Eye (tissue), 1 donor: Measurements from ENCODE around the gene NME3.

Source experiments
- DNase-seq: peaks from one replicate; pipeline ENCODE4 v3.0.0-alpha.2; 2015

NME3 gene

GRCh38 chr16:1793578-1794220, 22.4 kb upstream of the NME3 start, which contains the start of gene IGFALS:
Gene IGFALS, minus strand, starts transcription at chr16:1793705. Its CDS starts 53 bp downstream, at chr16:1793652.
- no peak for DNase-seq

DNA sequence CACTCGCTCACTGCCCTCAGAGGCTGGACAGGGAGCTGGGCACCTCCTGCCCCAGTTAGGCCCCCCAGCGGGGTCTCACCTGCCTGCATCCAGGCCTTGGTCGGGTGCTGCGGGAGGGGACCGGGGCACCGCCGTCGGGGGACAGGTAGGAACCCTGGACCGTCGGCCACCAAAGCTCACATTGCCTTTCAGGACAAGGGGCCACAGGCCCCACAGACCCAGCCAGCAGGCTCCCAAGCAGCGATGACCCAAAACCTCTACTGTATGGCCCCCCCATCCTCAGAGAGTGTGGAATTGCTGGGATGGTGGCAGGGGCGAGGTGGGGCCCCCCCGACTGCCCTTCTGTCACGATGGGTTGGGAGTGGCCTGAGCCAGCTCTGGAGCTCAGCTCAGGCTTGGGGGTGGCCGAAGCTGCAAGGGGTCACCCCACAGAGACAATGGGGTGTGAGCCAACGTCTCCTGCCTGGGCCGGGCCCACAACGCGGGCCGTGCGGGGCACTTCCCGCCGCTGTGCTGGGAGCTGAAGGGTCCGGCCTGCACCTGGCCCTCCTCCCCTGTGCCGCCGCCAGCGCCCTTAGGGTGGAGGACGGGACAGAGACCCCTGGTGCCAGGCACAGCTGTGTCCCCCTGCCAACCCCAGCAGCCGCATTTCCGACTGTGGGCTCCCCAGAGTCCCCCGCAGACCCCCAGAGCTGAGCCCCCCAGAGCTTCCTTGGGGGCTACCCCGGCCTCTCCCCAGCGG, 21.7 kb upstream of the NME3 start:
- no peak for DNase-seq

- no peak for DNase-seq
Measured at GRCh38 chr16:1791943-1792812, 20.8 kb upstream of the NME3 start.

- DNase-seq = no peak
Measured at GRCh38 chr16:1791256-1791942, 20.1 kb upstream of the NME3 start.

DNA sequence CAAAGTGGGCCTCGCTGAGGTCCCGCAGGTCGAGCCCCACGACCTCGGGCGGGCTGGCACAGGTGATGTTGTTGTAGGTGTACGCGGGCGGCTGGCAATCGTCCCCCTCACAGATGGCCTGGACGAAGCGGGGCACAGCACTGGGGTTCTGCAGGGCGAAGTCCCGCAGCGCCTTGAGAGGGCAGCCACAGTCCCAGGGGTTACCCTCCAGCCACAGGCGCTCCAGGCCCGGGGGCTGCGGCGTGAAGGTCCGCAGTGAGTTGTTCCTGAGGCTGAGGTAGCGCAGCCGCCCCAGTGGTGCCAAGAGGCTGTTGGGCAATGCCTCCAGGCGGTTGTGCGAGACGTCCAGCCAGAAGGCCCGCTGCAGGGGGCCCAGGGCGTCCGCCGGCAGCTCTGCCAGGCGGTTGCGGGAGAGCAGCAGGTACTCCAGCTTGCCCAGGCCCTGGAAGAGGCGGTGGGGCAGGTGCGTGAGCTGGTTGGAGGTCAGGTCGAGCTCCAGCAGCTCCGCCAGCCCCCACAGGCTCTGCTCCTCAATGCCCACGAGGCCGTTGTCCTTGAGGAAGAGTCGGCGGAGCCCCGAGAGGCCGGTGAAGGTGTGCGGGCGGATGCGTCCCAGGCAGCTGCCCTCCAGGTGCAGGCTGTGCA, 19.4 kb upstream of the NME3 start:
- no peak for DNase-seq

DNA sequence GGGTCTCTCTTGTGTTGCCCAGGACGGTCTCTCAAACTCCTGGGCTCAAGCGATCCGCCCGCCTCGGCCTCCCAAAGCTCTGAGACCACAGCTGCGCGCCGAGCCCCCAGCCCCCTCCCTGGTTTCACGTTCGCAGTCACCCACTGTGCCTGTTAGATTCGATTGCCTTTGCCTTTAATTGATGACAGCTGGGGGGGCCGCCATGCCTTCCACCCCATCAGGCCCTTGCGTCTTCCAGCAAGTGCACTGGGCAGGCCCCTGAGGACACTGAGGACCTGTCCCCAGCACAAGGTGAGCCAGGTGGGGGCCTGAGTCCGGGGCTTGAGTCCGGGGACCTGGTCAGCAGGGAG, 18.9 kb upstream of the NME3 start:
- no peak for DNase-seq

- DNase-seq = no peak
Measured at GRCh38 chr16:1789643-1790045, 18.3 kb upstream of the NME3 start.

DNA sequence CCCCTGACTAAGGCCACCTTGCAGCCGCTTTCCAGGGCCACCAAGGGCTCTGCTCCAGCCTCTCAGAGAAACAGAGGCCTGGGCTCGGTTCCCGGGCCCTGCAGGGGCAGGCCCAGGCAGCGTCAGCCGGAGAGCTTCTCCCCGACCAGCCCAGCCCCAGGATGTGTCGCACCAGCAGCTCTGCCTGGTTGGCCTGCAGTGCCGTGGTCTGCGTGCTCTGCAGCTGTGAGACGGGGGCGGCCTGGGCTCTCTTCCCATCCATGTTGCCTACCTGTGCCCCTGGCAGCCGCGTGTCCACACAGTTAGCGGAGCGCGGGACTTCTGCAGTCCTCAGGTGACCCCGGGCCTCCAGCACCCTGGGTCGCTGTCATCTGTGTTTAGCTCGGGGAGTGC, 17.4 kb upstream of the NME3 start:
- DNase-seq = no peak

GRCh38 chr16:1788095-1788707, 16.9 kb upstream of the NME3 start:
- DNase-seq = no peak

- no peak for DNase-seq
Measured at GRCh38 chr16:1787322-1788094, 16.2 kb upstream of the NME3 start.

DNA sequence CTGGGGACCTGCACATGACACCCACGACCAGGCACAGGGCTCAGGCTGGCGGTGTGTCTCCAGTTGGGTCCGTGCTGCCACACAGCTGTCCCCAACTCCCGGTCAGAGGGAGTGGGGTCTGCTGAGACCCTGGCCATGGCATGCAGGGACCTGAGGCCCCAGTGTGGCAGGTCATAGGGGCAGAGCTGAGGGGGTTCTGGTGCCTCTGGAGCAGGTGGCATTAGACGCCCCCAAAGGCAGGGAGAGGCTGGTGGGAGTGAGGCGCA, 15.6 kb upstream of the NME3 start:
- DNase-seq = no peak

DNA sequence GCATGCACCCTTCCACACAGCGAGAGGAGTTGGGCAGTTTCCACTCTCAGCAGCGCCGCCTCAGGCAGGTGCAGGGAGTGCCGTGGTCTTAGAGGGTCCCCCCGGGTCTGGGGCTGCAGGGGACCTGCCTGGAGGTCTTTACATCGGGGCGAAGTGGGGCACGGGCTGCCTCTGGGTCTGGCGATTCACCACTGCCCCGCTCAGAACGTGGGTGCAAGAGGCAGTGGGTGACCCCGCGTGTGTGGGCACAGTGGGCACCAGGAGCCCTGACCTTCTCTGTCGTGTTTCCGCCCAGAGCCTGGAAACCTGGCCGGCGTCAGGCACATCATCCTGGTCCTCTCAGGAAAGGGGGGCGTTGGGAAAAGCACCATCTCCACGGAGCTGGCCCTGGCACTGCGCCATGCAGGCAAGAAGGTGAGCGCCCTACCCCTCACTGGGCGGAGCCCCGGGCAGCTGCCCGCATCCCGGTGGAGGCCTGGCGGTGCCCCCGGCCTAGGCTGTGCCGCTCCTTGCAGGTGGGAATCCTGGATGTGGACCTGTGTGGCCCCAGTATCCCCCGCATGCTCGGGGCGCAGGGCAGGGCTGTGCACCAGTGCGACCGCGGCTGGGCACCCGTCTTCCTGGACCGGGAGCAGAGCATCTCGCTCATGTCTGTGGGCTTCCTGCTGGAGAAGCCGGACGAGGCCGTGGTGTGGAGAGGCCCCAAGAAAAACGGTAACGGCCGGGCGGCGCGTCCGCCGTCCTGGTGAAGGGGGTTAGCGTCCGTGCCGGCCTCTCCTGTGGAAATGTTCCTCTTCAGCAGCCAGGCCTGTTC, 15.1 kb upstream of the NME3 start:
- no peak for DNase-seq

- DNase-seq = no peak
Measured at GRCh38 chr16:1785846-1786170, 14.5 kb upstream of the NME3 start.

- no peak for DNase-seq
Measured at GRCh38 chr16:1784977-1785845, 13.9 kb upstream of the NME3 start.

- peak; percentile 100 for DNase-seq
Measured at GRCh38 chr16:1782408-1783264, 11.3 kb upstream of the NME3 start, which contains the start of the genes NUBP2 and SPSB3. Gene NUBP2, plus strand, starts transcription at chr16:1782960. Its CDS starts 61 bp downstream, at chr16:1783021. Gene SPSB3, minus strand, starts transcription at chr16:1782571. Its CDS starts 1,088 bp downstream, at chr16:1781483.

DNA sequence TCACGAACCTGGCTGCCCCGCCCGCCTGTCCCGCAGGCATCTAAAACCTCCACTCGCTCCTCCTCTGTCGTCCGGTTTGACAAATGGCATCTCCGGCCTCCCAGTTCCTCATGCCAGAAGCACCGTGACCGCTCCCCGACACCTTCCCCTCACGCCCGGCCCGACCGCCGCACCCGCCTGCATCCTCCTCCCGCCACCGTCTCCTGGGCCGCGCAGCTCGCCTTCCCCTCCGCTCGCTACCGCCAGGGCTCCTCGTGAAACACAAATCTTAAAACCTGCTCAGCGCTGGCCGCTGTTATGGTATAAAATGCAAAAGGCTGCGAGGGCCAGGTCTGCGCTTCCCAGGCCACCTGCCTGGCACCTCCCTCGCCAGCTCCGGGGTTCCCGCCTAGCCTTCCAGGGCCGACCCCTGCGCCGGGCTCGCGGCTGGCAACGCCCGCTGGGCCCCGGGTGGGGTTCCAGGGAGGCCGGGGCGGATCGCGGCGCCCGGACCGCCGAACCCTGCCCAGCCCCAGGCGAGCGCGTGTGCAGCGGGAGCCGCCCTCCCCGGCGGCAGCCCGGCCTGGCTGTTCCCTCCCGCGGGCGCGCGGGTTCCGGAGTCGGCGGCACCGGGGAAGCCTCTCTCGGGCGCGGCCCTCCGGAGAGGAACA, 10.5 kb upstream of the NME3 start:
- peak; percentile 56 for DNase-seq

- no peak for DNase-seq
Measured at GRCh38 chr16:1781254-1781653, 9.9 kb upstream of the NME3 start.

DNA sequence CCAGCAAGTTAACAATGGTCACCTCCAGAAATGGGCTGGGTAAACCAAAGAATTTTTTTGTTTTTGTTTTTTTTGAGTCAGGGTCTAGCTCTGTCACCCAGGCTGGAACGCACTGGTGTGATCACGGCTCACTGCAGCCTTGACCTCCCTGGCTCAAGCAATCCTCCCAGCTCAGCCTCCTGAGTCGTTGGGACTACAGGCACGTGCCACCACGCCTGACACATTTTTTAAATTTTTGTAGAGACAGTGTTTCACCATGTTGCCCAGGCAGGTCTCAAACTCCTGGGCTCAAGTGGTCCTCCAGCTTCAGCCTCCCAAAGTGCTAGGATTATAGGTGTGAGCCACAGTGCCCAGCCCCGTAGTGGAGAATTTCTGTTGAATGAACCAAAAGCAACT, 9.3 kb upstream of the NME3 start:
- no peak for DNase-seq
